H1 (cell line): ENCODE measurements around the gene GALNT2. TPM values are rescaled to one million over a fixed set of nuclear protein-coding genes. Genes with fewer than 3 reads are reported as not detected.

Experiments used
- CTCF ChIA-PET: fragments of 300-600 bp; sonication (Branson Sonifier 250); formaldehyde crosslinking; loops from one replicate; lab custom pipeline; 2021; ENCODE audit not compliant: partially characterized antibody; lab: Charles Lee
- POLR2A ChIA-PET: fragments of 300-600 bp; sonication (Branson Sonifier 250); formaldehyde crosslinking; loops from one replicate; lab custom pipeline; 2021; ENCODE audit warnings: inconsistent platforms; ENCODE audit not compliant: partially characterized antibody; lab: Charles Lee
- DNase-seq, 2 experiments: peaks; one replicate each; pipeline versions ENCODE4 v3.0.0 to v3.0.0-alpha.2; 2010 to 2022; ENCODE audit warnings: low spot score in 2 of 2, low read depth in 1 of 2, mixed read lengths in 1 of 2
- FAIRE-seq: peaks from 2 replicates; lab custom pipeline; 2011; peaks lifted over from hg19 to GRCh38; lab: Jason Lieb, UNC
- H2AFZ ChIP-seq: 2 replicates; pipeline ENCODE4 v1.8.1; 2012; ENCODE audit warnings: low read length, inconsistent platforms
- H2AK5ac ChIP-seq: 2 replicates; pipeline ENCODE4 v1.6.1; 2013; ENCODE audit warnings: low read depth, low read length
- H2BK120ac ChIP-seq: replicated peaks from 2 replicates; pipeline ENCODE3; 2013; ENCODE audit warnings: low read depth, low read length, inconsistent platforms
- H2BK12ac ChIP-seq: 2 replicates; pipeline ENCODE4 v1.6.1; 2013; ENCODE audit warnings: low read depth, low read length
- H2BK15ac ChIP-seq: 2 replicates; pipeline ENCODE4 v1.6.1; 2013; ENCODE audit warnings: low read length
- H2BK20ac ChIP-seq: 2 replicates; pipeline ENCODE4 v1.6.1; 2013; ENCODE audit warnings: low read length
- H2BK5ac ChIP-seq: 2 replicates; pipeline ENCODE4 v1.6.1; 2013; ENCODE audit warnings: low read depth, low read length
- H3K14ac ChIP-seq: 2 replicates; pipeline ENCODE4 v1.6.1; 2013; ENCODE audit warnings: inconsistent platforms; ENCODE audit not compliant: insufficient read length
- H3K18ac ChIP-seq: 2 replicates; pipeline ENCODE4 v1.6.1; 2013; ENCODE audit warnings: low read length; ENCODE audit errors: extremely low read depth
- H3K23ac ChIP-seq: 2 replicates; pipeline ENCODE4 v1.6.1; 2013; ENCODE audit warnings: inconsistent platforms; ENCODE audit not compliant: insufficient read length
- H3K23me2 ChIP-seq: 2 replicates; pipeline ENCODE4 v1.6.1; 2013; ENCODE audit warnings: low read depth, low read length
- H3K27ac ChIP-seq: 2 replicates; pipeline ENCODE4 v1.6.1; 2011; ENCODE audit warnings: low read depth, low read length, inconsistent platforms
- H3K27me3 ChIP-seq, 4 experiments: replicated peaks in 1 of 4; 1 replicate in 1 of 4; 2 replicates in 3 of 4; pipeline versions ENCODE4 v1.6.1 to v1.8.1; 2011 to 2013; ENCODE audit warnings: low read length in 3 of 4, mild to moderate bottlenecking in 3 of 4, inconsistent platforms in 2 of 4, mixed read lengths in 2 of 4, moderate library complexity in 1 of 4; ENCODE audit not compliant: control insufficient read depth in 3 of 4, insufficient read depth in 3 of 4; ENCODE audit errors: extremely low read depth in 1 of 4
- H3K36me3 ChIP-seq, 4 experiments: 2 replicates each; pipeline versions ENCODE4 v1.6.1 to v1.8.1; 2011 to 2013; ENCODE audit warnings: mild to moderate bottlenecking in 4 of 4, low read length in 3 of 4, moderate library complexity in 2 of 4, control low read depth in 1 of 4, inconsistent platforms in 1 of 4; ENCODE audit not compliant: insufficient read depth in 4 of 4, control insufficient read depth in 2 of 4
- H3K4ac ChIP-seq: replicated peaks from 2 replicates; pipeline ENCODE3; 2013; ENCODE audit warnings: low read length, low read depth, mixed read lengths, inconsistent platforms; ENCODE audit not compliant: insufficient read length
- H3K4me1 ChIP-seq, 4 experiments: replicated peaks in 1 of 4; 1 replicate in 1 of 4; 2 replicates in 3 of 4; pipeline versions ENCODE4 v1.6.1 to v1.8.1; 2011 to 2013; ENCODE audit warnings: low read length in 3 of 4, inconsistent platforms in 2 of 4, mixed read lengths in 1 of 4; ENCODE audit not compliant: insufficient read depth in 4 of 4, control insufficient read depth in 3 of 4
- H3K4me2 ChIP-seq, 2 experiments: 2 replicates each; pipeline versions ENCODE4 v1.6.1 to v1.8.1; 2011 to 2013; ENCODE audit warnings: low read depth in 2 of 2, low read length in 2 of 2, control low read depth in 1 of 2, inconsistent platforms in 1 of 2, mild to moderate bottlenecking in 1 of 2; ENCODE audit not compliant: insufficient read depth in 1 of 2
- H3K4me3 ChIP-seq, 4 experiments: fragments of 200-600, 300-600 bp in 1 of 4; sonication (generic), shearing (Covaris generic), sonication (Bioruptor Twin) in 1 of 4; 2 replicates each; pipeline versions ENCODE4 v1.5.1 to v1.8.1; 2011 to 2016; ENCODE audit warnings: low read length in 4 of 4, low read depth in 3 of 4, control low read depth in 2 of 4, inconsistent platforms in 2 of 4, mild to moderate bottlenecking in 2 of 4, mixed read lengths in 1 of 4, moderate library complexity in 1 of 4; ENCODE audit not compliant: insufficient read depth in 2 of 4; ENCODE audit errors: extremely low read depth in 1 of 4
- H3K56ac ChIP-seq: replicated peaks from 2 replicates; pipeline ENCODE3; 2013; ENCODE audit warnings: low read depth, mild to moderate bottlenecking, mixed read lengths, low read length, inconsistent platforms; ENCODE audit not compliant: insufficient read length
- H3K79me1 ChIP-seq: 2 replicates; pipeline ENCODE4 v1.6.1; 2013; ENCODE audit warnings: low read depth, low read length, control low read depth
- H3K79me2 ChIP-seq, 2 experiments: 2 replicates each; pipeline versions ENCODE4 v1.6.1 to v1.8.1; 2012 to 2013; ENCODE audit warnings: low read length in 2 of 2, mild to moderate bottlenecking in 2 of 2, inconsistent platforms in 1 of 2; ENCODE audit not compliant: insufficient read depth in 2 of 2, control insufficient read depth in 1 of 2
- H3K9ac ChIP-seq, 4 experiments: replicated peaks in 1 of 4; 1 replicate in 1 of 4; 2 replicates in 3 of 4; pipeline versions ENCODE4 v1.6.1 to v1.8.1; 2011 to 2013; ENCODE audit warnings: low read depth in 3 of 4, low read length in 3 of 4, control low read depth in 2 of 4, mild to moderate bottlenecking in 2 of 4, moderate library complexity in 2 of 4, inconsistent platforms in 1 of 4; ENCODE audit errors: extremely low read depth in 1 of 4
- H3K9me3 ChIP-seq, 2 experiments: 2 replicates each; pipeline versions ENCODE4 v1.6.1 to v1.8.1; 2012 to 2013; ENCODE audit warnings: mild to moderate bottlenecking in 2 of 2, moderate library complexity in 2 of 2, control low read depth in 1 of 2, inconsistent platforms in 1 of 2, low read depth in 1 of 2, low read length in 1 of 2, mixed read lengths in 1 of 2; ENCODE audit not compliant: insufficient read depth in 2 of 2
- H4K20me1 ChIP-seq, 2 experiments: replicated peaks in 1 of 2; 2 replicates each; pipeline versions ENCODE3 to v1.8.1; 2011 to 2013; ENCODE audit warnings: inconsistent platforms in 2 of 2, low read length in 2 of 2, mild to moderate bottlenecking in 1 of 2; ENCODE audit not compliant: insufficient read depth in 2 of 2, control insufficient read depth in 1 of 2
- H4K5ac ChIP-seq: 2 replicates; pipeline ENCODE4 v1.6.1; 2013; ENCODE audit warnings: low read length, low read depth, mixed read lengths, inconsistent platforms; ENCODE audit not compliant: insufficient read length
- H4K8ac ChIP-seq: 2 replicates; pipeline ENCODE4 v1.8.0; 2013; ENCODE audit warnings: mild to moderate bottlenecking, moderate library complexity, low read length, inconsistent platforms; ENCODE audit not compliant: insufficient read depth; ENCODE audit errors: extremely low read depth
- H4K91ac ChIP-seq: replicated peaks from 2 replicates; pipeline ENCODE3; 2013; ENCODE audit warnings: low read length, mixed read lengths, inconsistent platforms; ENCODE audit not compliant: insufficient read length
- ASH2L ChIP-seq: fragments of 200-600, 300-600 bp; sonication (generic); IDR thresholded peaks from one replicate; pipeline ENCODE4 v1.7.1; 2017; ENCODE audit warnings: low read length
- CBX5 ChIP-seq: fragments of 300-800, 300-1000 bp; sonication (generic); IDR thresholded peaks from 2 replicates; pipeline ENCODE4 v1.7.1; 2016; ENCODE audit warnings: antibody characterized with exemption, low read length, low read depth
- CREB1 ChIP-seq: IDR thresholded peaks from 2 replicates; pipeline ENCODE4 v1.6.1; 2012; ENCODE audit warnings: inconsistent platforms
- JUND ChIP-seq: IDR thresholded peaks from 2 replicates; pipeline ENCODE4 v1.6.1; 2011; ENCODE audit warnings: mild to moderate bottlenecking, improper control_type of control experiment, low read length
- KDM5A ChIP-seq: fragments of 200-600 bp; IDR thresholded peaks from 2 replicates; pipeline ENCODE4 v1.7.1; 2012; ENCODE audit warnings: mild to moderate bottlenecking, low read length, inconsistent platforms, mixed read lengths
- POU5F1 ChIP-seq: IDR thresholded peaks from 2 replicates; pipeline ENCODE4 v1.6.1; 2011; ENCODE audit warnings: low read depth, mild to moderate bottlenecking, low read length, moderate library complexity
- RAD21 ChIP-seq, 2 experiments: IDR thresholded peaks in 1 of 2; conservative IDR thresholded peaks in 1 of 2; 2 replicates each; pipeline ENCODE4 v1.6.1; 2011; ENCODE audit warnings: low read depth in 2 of 2, low read length in 2 of 2, improper control_type of control experiment in 1 of 2, inconsistent platforms in 1 of 2, mild to moderate bottlenecking in 1 of 2, moderate library complexity in 1 of 2
- TAF1 ChIP-seq: IDR thresholded peaks from 2 replicates; pipeline ENCODE4 v1.6.1; 2011; ENCODE audit warnings: mild to moderate bottlenecking, low read depth, low read length
- TBP ChIP-seq: IDR thresholded peaks from 2 replicates; pipeline ENCODE4 v1.6.1; 2011; ENCODE audit warnings: low read depth, low read length, improper control_type of control experiment
- WGBS, 2 experiments: shearing (Covaris generic) in 1 of 2; methylation state at CpG; one replicate each; pipeline versions ENCODE4 v1.1.6 to v1.1.7; 2013 to 2015; ENCODE audit warnings: low lambda C conversion rate in 2 of 2, mixed read lengths in 2 of 2, inconsistent platforms in 1 of 2, low coverage in 1 of 2, missing lambda C conversion rate in 1 of 2; ENCODE audit not compliant: insufficient replicate concordance in 2 of 2, insufficient coverage in 1 of 2, insufficient read length in 1 of 2; ENCODE audit errors: extremely low coverage in 1 of 2, missing lambda C conversion rate in 1 of 2; 5-methylcytosine and 5-hydroxymethylcytosine counted together
- polyA plus RNA-seq, 7 experiments: library from polyadenylated mRNA; depleted of rRNA in 3 of 7; stranded (reverse) in 5 of 7; unstranded in 2 of 7; fragments of >200 nt in 5 of 7; fragments of 200-250 nt in 2 of 7; gene quantifications; 1 replicate in 5 of 7; 2 replicates in 1 of 7; 4 replicates in 1 of 7; pipeline versions ENCODE4 v1.2.1 to v1.2.3, GENCODE V29; 2011 to 2013; ENCODE audit warnings: missing spikeins in 2 of 7, mixed read lengths in 2 of 7
- total RNA-seq: library from RNA; stranded (reverse); fragmentation: NEBNext Ultra II Directional; extraction: Animal tissue kit (Norgen Biotek cat#: 25700); gene quantifications from 2 replicates; pipeline ENCODE4 v1.2.1, GENCODE V29; 2021

Gene GALNT2
- total and polyA plus RNA-seq, 2 of the 8 experiments (the other 6 are each of a cell fraction or from before 2014, with no cell fraction given), result 34.5 to 75.3 TPM

- Histone ChIP-seq H2BK120ac (no peak overlapping the region), H3K36me3 (no peaks in the 10 kb centered on the region), H2AFZ (no peak overlapping the region), H3K4me2 (no peak overlapping the region), H2BK12ac (no peak overlapping the region), H2BK5ac (no peak overlapping the region), H3K18ac (no peak overlapping the region), H4K91ac (no peak overlapping the region), H3K9me3 (no peaks in the 10 kb centered on the region), H3K4me3 (no peak overlapping the region), H2AK5ac (no peak overlapping the region), H4K5ac (no peak overlapping the region), H3K9ac (no peak overlapping the region), H3K23ac (no peak overlapping the region), H3K4me1 (peaks cover 0 to 5% (median 0%) of the 10 kb centered on the region in 4 experiments; a peak in 1 of 7 replicates), H3K23me2 (no peaks in the 10 kb centered on the region; the same call in 1 of the 2 replicates), H2BK15ac (no peak overlapping the region), H3K27ac (no peak overlapping the region), H3K27me3 (no peaks in the 10 kb centered on the region), H3K14ac (no peak overlapping the region), H4K8ac (no peak overlapping the region), H3K56ac (no peak overlapping the region), H4K20me1 (peaks cover 0 to 2% of the 10 kb centered on the region in 2 experiments), H3K79me2 (peaks cover 3 to 76% of the 10 kb centered on the region in 2 experiments; a peak in 2 of 4 replicates), H3K4ac (no peak overlapping the region), H2BK20ac (no peak overlapping the region), H3K79me1 (peaks cover 6% of the 10 kb centered on the region; the same call in 1 of the 2 replicates)
- 92% methylated on average over 11 of the region's 11 CpGs; no CpG with 5 or more reads in 1 of the 2 experiments for WGBS, 2 experiments
- DNase-seq (no peak), FAIRE-seq (no peak)
- TF ChIP-seq TBP (no peak), KDM5A (no peak), CREB1 (no peak), TAF1 (no peak), RAD21 (IDR thresholded peaks at IDR 0.05 in 1 of 2, conservative IDR thresholded peaks at IDR 0.05 in 1 of 2; ENCODE audit: low read depth in 2 of 2, low read length in 2 of 2) (no peak), CBX5 (no peak), JUND (no peak), ASH2L (no peak), POU5F1 (no peak)
- POLR2A ChIA-PET, result interaction anchor here (0.6 kb wide), 1 partner anchor 74 kb away, joined by 3 read pairs; no protein-coding TSS in a partner anchor
- CTCF ChIA-PET, result interaction anchor here (1.0 to 1.3 kb wide), 3 partner anchors 13 to 67 kb away, joined by 3 to 4 read pairs (median 4); no protein-coding TSS in a partner anchor
These were observed 86.7 kb downstream of the GALNT2 start for GRCh38 chr1:230153641-230154296.
